HK-2 (cell line): Measurements from ENCODE around the gene LRIG2.
"Not testable (repeated sequence)": the region's sequence is repeated elsewhere in the genome, so short reads cannot be mapped to it uniquely, and the experiment has no call there.

Experiments
- DNase-seq: peaks from one replicate; pipeline ENCODE4 v3.0.0-alpha.2; 2018; ENCODE audit not compliant: unreplicated experiment

Gene LRIG2

DNA sequence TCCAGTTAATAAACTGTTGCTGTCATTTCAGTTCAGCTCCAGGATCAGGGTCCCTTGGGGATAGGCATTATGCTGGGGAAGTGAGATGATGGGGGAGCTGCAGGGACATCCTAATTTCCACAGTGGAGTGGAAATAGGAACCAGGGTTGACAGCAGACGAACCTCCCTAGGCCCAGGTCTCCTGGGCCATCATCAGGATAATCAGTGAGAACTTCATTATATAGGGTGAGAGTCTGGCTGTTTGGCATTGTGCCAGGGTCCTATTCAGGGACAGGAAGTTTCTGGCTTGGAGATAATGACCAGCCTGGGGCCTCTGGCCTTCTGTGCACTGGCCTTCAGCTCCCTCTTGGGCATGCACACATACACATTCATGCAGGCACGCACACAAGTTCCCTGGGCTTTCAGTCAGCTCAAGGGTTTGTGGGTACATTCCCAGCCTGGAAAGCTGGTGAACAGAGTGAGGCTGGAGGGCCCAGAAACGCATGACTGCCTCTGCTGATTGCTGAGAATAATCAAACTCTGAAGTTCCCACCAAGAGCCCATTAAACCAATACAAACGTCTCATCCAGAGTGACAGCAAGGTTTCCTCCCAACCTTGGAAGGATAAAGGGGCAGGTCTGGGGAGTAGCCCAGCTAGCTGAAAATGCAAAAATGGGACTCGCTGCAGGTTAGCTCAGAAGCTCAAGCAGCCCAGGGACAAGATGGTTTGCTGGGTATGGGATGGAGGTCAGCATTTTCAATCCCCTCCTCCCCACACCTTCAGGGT is 13.9 kb upstream of the LRIG2 start:
- DNase-seq: peak; percentile 29

DNA sequence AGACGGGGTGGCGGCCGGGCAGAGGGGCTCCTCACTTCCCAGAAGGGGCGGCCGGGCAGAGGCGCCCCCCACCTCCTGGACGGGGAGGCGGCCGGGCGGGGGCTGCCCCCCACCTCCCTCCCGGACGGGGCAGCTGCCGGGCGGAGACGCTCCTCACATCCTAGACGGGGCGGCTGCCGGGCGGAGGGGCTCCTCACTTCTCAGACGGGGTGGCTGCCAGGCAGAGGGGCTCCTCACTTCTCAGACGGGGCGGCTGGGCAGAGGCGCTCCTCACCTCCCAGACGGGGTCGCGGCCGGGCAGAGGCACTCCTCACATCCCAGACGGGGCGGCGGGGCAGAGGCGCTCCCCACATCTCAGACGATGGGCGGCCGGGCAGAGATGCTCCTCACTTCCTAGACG is 9.5 kb upstream of the LRIG2 start:
- DNase-seq: not testable (repeated sequence)

DNA sequence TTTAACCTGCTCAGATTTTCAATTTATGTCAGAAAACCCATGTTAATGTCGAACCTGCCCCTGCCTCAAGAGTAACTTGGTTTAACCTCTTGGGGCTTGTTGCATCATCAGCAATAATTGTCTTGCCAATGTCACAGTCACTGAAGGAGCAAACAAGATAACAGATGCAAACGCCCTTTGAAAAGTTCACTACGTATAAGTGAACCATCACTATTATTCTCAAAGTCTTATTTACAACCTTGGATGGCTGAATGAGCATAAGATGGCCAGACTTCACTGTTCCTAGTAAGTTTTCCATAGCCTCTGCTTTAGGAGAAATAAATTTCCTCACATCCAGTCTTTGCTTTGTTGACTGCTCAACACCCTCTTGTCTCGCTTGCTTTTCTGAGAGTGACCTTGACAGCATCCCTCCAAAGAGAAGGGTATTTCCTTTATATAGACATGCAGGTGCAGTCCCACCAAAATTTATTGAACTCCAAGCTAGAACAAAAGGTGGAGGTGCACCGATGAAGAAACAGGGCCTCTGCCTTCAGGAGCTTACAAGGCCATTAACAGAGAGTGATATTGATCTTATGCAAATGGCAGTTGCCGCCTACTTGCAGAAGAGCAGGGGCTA is 749 bp upstream of the LRIG2 start:
- no peak for DNase-seq

DNA sequence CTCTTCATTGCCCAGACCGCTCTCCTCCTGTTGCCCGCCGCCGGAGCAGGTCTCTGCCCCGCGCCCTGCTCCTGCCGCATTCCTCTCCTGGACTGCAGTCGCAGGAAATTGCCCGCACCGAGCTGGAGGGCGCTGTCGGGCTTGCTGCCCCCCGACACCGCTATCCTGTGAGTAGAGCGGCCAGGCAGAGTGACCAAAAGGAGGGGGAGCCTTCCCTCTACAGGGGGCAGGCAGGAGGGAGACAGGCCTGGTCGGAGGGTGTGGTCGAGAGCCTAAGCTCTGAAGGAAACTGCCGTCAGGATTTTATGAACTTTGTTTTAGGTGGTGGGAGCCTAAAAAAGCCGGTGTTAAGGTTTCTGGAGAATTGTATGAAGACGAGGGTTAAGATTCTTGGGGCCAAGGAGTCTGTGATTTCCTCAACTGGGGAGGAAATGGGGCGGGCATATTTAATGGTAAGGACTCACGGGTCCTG is 517 bp downstream of the LRIG2 start:
- DNase-seq: peak; percentile 67

DNA sequence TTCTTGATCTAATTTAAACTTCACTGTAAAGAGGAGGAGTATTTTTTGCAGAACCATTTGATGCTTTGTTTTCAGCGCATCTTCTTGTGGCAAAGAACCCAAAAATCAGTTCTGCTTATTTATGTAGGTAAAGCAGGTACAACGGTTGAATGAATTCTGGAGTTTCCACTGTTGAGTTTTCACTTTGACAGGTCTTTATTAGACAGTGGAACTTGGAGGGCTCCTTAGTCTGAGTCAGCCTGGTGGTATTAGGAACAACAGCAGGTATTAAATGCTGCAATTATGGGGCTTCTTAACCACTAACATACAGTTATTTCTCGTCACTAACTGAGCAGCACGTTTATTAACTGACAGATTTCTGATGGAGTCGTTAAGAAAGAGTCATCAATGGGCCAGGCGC is 1.2 kb downstream of the LRIG2 start:
- DNase-seq: no peak

DNA sequence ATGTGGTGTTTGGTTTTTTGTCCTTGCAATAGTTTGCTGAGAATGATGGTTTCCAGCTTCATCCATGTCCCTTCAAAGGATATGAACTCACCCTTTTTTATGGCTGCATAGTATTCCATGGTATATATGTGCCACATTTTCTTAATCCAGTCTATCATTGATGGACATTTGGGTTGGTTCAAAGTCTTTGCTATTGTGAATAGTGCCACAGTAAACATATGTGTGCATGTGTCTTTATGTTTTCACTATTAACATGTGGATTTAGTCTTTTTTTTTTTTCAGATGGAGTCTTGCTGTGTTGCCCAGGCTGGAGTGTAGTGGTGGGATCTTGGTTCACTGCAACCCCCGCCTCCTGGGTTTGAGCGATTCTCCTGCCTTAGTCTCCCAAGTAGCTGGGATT is 5.0 kb downstream of the LRIG2 start:
- not testable (repeated sequence) for DNase-seq

DNA sequence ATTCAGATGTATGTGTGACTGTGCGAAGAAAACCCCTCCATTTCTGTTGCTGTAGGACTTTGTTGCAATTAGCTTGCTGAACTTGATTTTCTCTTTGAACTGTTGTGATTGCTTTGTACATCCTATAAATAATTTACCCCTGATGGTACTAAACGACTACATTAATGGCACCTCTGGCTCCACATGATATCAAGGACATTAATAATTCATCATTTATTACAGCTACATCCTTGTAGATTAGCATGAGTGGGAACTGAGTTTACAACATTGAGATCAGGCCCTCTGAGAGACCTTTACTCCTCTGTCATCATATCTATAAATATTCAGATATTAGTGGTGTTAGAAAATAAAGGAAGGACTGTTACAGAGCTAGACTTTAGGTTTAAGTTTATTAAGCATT is 13.5 kb downstream of the LRIG2 start:
- DNase-seq: no peak

DNA sequence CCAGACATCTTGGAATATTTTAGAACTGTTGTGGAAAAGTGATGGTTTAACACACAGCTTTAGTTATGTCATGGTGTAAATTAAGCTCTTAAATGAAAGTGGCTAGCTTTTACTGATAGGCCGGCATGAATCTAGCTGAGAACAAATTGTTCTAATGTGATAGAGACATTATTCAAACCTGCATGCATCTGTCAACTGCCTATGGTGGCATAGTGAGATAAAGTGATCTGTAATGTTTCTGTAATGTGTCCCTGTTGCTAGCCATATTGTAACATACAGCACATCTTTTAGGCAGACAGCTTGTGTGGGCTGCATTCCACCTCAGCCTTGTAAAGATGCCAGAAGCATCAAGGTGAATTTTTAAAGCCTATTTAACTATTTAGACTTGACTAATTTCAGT is 16.0 kb downstream of the LRIG2 start:
- no peak for DNase-seq

DNA sequence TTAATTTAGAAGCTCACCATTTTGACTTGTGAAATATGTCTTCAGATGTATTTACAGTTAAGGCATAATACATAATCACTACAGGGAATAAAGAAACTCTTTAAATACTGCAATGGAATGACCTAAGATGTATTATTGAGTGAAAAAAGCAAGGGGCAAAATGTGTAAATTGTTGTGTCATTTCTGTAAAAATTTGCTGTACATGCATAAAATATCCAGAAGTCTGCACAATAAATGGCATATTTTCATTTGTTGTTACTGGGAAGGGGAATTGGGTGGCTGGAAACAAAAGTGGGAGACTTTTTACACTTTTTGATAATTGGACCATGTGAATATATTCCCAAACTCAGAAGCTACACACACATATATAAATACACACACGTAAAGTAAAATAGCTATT is 17.1 kb downstream of the LRIG2 start:
- DNase-seq: no peak

DNA sequence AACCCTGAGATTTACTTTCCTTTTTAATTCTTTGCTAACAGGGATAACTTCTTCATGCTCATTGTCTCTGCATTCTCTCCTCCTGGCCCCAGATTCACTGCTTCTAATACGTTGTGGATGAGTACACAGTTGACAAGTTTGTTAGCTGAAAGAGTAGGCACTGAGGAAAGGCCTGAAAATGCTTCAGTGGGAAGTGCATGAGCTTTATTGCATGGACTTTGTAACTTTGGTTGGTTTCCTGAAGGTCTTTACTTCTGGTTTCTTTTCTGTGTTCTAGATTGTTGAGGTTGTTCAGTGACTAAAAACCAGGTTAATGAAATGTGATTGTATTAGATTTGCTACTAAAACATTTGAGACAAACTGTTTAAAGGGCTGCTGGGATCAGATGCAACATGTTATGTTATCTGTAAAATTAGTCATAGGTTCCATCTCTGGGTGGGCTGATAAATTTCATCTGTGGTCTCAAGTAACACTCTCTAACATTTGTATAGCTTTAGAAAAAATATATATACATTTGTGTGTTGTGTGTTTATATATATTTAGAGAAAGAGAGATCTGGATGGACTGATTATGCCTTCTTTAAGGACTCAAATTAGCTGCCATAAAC is 19.1 kb downstream of the LRIG2 start:
- no peak for DNase-seq

DNA sequence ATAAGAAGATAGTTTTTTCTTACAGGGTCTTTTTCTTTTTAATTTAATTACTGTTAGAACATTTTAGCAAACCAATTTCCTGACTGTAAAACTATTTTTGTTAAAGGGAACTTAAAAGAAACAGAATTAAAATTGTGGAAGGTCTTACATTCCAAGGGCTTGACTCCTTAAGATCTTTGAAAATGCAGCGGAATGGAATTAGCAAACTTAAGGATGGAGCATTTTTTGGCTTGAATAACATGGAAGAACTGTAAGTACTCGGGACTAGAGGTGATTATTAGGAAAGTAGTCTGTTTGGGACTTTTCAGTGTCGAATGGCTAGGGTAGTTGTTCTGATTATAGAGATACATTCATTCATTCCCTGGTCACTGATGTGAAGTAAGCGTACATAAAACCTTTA is 21.5 kb downstream of the LRIG2 start:
- no peak for DNase-seq

DNA sequence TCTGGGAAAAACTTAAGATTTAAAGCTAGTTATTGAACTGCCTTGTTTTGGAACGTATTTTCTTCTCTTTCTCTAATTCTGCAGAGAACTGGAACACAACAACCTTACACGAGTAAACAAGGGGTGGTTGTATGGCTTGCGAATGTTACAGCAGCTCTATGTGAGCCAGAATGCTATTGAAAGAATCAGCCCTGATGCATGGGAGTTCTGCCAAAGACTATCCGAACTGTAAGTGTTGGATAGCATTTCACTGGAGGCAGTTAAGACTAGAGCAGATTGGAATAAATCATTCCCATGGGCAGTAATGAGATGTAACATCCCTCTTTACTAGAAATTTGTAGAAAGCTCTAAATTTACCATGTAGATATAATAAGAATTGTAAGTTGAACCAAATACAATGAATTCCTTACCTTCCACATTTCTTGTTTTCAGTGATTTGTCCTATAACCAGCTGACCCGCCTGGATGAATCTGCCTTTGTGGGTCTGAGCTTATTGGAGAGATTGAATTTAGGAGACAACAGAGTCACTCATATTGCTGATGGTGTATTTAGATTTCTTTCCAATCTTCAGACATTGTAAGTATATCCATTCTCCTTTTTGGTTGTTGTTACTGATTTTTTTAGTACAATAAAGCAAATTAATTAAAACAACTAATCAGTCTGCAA is 22.9 kb downstream of the LRIG2 start:
- DNase-seq: no peak

DNA sequence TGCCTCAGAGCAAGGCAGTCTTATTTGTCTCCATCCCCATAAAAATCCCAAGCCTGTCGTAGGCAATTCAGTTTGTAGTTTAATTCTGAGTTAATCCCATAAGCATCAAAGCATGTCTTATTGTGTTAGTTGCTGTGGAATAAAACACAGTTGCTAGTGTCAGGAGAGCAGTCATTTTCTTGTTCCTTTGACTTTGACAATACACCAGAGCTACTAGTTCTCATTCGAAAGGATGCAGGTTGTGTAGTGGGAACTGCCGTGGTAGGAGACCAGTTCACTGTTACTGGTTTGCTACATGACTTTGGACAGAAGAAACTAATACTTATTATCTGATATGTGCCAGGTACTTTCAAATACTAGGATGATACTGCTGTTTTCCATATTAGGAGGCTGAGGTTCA is 23.5 kb downstream of the LRIG2 start:
- no peak for DNase-seq

DNA sequence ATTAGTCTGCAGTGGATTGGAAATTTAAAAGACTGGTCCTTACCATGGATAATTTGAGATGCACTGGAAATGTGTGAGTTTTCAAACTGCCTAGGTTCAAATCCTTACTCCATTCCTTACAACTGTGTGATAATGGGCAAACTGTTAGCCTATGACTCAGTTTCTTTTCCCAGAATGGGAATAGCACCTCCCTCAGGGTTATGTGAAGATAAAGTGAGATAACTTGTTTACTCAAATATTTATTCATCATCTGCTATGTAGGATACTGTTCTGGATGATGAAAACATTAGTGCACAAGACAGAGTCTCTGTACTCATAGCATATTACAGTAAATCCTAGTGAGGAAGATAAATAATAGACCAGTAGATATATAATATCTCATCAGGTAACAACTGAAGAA is 28.6 kb downstream of the LRIG2 start:
- no peak for DNase-seq

DNA sequence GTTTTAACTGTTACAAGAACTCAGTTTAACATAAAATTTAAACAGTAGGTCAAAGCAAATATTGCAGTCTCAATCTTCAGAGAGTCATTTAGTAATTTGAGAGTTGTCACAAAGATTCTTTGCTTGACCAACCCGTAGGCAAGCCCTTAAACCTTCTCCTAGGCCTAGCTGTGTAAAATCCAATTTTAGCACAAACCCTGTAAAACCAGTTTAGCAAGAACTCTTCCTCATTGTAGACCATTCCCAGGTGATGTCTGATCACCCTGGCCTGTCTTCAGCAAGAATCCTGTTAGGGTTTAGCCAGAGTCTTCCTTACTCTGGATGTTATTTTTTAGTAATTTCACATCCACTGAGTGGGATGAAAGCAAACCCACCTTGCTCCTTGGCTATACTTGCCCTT is 30.1 kb downstream of the LRIG2 start:
- DNase-seq: no peak

DNA sequence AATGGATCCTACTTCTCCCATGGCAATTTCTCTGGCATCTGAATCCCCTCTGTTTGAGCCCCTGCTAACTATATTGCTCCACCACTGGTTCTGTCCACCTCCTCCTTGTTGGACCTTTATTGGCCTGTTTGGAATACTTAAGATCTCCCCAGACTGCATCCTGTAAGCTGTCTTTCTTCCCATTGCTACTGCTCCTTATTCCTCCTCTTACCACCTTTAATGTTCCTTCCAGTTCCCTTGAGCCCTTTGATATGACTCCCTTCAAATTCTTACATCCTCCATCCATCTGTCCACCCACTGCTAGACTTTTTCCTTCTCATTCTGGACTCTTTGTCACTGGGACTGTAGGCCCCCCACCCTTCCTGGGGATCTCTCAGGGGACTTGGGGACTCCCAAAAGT is 31.0 kb downstream of the LRIG2 start:
- no peak for DNase-seq

DNA sequence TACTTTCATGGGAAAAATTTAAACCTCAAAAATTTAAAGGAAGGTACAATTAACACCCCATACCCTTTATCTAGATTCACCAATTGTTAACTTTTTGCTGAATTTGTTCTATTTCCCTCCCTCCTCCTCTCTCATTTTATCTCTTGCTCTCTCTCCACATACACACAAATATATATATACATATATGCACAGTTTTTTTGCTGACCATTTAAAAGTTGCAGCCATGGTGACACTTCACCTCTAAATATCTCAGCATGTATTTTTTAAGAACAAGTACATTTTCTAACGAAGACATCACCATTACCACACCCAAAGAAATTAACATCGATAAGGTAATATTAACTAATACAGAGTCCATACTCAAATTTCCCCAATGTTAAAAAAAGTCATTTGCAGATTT is 33.9 kb downstream of the LRIG2 start:
- DNase-seq: no peak

DNA sequence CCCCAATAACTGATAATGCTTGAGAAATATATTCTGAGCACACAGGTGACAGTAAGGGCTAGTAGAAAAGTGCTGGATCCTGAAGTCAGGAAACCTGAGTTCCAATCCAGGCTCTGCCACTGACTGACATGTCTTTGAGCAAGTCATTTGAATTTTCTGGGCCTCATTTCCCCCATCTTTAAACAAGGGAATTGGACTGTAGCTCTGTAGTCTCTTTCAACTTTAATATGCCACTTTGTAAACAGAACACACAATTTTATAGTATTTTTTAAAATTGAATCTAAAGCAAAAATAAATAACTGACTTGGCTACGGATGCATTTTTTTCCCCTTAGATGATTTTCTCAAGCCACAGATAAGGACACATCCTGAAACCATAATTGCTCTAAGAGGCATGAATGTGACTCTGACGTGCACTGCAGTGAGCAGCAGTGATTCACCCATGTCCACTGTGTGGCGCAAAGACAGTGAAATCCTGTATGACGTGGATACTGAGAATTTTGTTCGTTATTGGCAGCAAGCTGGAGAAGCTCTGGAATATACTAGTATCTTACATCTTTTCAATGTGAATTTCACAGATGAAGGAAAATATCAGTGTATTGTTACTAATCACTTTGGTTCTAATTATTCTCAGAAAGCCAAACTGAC is 37.0 kb downstream of the LRIG2 start:
- no peak for DNase-seq

DNA sequence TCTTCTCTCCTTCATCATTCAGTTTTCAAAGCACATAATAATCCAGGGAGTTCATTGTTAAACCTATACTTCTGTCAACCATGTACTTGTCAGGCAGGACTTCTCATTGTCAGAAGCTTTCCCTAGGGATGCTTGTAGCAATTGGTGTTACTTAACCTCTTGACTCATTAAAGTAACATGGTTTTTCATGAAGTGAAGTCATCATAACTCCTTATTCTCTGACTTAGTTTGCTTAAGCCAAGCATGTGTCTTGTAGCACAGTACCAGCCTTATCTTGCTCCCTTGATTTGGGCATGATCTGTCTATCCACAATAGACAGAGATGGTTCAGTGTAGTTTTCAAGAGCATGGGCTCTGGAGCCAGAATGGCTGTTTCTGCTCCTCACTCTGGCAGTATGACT is 45.3 kb downstream of the LRIG2 start:
- DNase-seq: no peak

DNA sequence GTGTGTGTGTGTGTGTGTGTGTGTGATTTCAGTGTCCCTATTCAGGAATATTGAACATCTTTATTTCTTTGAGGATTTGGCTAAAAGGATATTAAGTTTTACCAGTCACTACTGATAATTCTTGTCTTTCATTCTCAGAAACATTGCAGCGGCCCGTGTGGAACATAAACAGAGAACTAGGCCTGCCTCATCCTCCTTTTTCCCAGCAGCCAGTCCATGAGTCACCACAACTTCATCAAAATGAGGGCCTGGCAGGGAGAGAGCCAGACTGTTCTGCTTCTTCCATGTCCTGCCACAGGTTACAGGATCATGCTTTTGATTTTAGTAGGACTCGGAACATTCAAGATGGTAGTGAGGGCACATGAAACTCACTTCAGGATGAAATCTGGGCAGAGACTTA is 50.7 kb downstream of the LRIG2 start:
- no peak for DNase-seq

DNA sequence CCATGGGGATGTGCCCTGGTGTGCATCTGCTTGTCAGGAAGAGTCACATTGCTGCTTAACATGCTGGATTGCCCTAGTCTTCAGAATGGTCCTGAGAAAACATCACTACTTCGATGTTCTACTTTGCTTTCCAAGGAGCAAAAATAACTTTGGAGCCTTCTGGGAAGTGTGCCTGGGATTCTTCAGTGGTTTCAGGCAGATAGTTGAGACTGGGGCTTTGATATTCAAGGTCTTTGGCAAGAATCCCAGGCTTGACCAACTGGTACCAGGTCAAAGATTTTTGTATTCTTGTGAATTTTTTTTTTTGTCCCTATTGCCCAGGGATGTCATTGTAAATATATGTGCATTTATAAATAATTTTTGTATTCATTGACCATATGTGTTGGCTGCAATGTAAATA is 51.4 kb downstream of the LRIG2 start:
- DNase-seq: no peak

DNA sequence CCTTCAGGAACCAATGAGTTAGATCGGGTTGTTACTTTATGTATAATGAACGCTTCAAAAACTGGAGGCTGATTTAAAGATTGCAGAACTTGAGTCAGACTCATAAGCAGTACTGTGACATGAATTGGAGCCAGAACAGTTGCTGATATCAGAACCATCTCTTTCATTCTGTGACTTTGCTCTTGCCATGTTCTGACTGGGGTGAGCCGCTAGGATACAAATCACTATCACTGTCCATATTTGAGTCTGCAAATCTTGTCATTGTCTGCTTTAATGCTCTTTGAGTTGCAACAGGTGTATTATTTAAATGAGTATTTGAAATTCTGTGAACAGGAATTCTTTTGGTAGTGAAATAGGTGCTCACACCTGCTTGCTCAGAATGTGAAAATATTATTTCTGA is 52.5 kb downstream of the LRIG2 start:
- DNase-seq: no peak
